ENCODE results near the gene KRT79.

DNA sequence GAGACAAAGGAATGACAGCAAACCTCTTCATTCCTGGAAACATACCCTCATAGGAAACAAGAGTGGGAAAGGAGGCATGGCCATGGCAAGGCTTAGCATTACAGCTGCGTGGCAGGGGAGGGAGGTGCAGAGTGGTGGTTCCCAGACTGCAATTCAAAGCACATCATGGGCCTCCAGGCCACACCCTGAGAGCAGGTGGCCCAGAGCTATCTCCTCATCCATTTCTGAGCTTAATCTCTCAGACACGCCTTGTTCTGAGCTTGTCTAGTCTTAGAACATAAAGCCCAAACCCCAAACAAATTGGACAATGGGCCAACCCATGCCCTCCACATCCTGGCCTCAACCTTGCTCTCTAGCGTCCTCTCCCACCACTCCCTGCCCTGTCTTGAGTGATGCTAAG is 32.3 kb downstream of the KRT79 start:
- TF ChIP-seq TAF1 (IDR thresholded peaks at IDR 0.05; ENCODE audit: borderline replicate concordance, insufficient read depth, low read length) (no peak), POLR2AphosphoS5 (IDR thresholded peaks at IDR 0.05; ENCODE audit: low read depth, low read length) (no peak), SIN3A (IDR thresholded peaks at IDR 0.05; ENCODE audit: borderline replicate concordance, insufficient read depth, low read length) (no peak)
- TF ChIP-seq, protein P1, sequence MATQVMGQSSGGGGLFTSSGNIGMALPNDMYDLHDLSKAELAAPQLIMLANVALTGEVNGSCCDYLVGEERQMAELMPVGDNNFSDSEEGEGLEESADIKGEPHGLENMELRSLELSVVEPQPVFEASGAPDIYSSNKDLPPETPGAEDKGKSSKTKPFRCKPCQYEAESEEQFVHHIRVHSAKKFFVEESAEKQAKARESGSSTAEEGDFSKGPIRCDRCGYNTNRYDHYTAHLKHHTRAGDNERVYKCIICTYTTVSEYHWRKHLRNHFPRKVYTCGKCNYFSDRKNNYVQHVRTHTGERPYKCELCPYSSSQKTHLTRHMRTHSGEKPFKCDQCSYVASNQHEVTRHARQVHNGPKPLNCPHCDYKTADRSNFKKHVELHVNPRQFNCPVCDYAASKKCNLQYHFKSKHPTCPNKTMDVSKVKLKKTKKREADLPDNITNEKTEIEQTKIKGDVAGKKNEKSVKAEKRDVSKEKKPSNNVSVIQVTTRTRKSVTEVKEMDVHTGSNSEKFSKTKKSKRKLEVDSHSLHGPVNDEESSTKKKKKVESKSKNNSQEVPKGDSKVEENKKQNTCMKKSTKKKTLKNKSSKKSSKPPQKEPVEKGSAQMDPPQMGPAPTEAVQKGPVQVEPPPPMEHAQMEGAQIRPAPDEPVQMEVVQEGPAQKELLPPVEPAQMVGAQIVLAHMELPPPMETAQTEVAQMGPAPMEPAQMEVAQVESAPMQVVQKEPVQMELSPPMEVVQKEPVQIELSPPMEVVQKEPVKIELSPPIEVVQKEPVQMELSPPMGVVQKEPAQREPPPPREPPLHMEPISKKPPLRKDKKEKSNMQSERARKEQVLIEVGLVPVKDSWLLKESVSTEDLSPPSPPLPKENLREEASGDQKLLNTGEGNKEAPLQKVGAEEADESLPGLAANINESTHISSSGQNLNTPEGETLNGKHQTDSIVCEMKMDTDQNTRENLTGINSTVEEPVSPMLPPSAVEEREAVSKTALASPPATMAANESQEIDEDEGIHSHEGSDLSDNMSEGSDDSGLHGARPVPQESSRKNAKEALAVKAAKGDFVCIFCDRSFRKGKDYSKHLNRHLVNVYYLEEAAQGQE (IDR thresholded peaks at IDR 0.05; ENCODE audit: insufficient read depth in 1 of 2, low read depth in 2 of 2, low read length in 2 of 2): no peak

Measured in PFSK-1 (cell line).